Measurements from ENCODE around the gene OSM. TPM values are rescaled to one million over a fixed set of nuclear protein-coding genes. Genes with fewer than 3 reads are reported as not detected.

Gene OSM
- total RNA-seq, 1 experiment from 2014 or later, result not detected

DNA sequence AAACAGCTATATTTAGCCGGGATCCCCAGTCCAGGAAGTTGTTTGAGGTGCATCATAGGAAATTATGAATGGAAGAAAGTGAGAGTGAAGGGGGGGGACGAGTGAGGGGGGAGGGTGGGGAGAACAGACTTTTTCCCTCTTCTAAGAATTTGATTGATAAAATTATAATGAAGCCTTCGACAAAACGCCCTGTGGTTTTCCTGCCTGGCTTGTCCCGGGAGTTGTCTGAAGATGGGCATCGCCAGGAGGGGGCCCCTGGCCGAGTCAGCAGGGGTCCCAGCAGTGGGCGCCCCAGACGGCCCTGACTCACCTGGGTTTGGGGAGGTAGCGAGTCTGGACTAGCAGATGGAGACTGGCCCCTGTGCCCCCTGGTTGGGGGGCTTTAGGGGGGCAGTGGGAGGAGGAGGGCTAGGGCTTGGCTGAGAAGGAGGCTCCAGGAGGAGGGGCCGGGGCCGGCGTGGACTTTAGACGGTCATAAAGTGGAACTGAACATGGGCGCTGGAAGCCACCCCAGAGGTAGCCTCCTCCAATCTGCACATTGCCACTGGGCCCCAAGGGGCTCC lies 19.8 kb downstream of the OSM start:
- Histone ChIP-seq H3K27ac (ENCODE audit: low read depth, low read length) (peak overlapping the region; percentile 85), H3K4me1 (ENCODE audit: control insufficient read depth in 1 of 2, insufficient read depth in 2 of 2, low read length in 2 of 2) (peaks cover 52 to 100% of the 10 kb centered on the region in 2 experiments), H3K4me3 (replicated peaks in 1 of 2; ENCODE audit: low read depth in 1 of 2, low read length in 2 of 2) (peak overlapping the region; percentile 11 to 36; a peak in 3 of 4 replicates)

DNA sequence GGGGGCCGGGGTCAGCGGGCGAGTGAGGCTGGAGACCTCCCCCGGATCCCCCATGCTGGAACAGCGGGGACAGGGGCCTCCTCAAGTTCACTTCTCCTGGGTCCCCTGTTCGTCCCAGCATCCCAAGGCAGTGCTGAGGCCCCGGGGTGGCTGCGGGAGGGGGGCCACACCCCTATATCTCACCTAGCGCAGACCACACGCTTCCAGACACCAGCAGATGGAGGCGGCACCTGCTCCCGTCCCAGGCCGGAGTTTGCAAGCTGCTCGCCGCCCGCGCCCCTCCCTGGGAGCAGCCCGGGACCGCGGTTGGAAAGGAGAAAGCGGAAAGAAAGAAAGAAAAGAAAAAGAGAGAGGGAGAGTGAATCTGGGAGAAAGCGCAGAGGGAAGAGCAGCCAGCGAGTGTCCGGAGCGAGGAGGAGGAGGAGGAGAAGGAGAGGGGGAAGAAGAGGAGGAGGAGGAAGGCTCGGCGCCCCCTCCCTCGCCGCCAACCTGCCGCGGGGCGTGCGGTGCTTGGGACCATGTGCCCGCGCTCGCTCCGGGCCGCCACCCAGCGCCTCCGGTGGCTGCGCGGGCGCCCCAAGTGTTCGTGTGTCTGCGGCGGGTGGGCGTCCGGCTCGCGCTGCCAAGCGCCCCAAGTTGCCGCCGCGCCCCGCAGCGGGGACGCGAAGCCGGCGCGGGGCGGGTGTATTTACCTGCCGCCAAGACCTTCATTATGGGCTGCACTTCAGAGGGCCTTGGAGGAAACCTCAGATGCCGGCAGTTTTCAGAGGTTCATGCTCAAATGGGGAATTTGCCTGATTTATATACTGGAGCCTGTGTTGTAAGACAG lies 20.5 kb downstream of the OSM start, which contains the start of gene LIF:
Gene LIF (minus strand): TSS at position 775 of the 829 bp plus-strand sequence. CDS start 64 bp downstream, at position 711.
- intact Hi-C loops (cut with micrococcal nuclease), result no loop called here
- TF ChIP-seq EZH2phosphoT487 (IDR thresholded peaks at IDR 0.05; ENCODE audit: borderline replicate concordance), result no peak
- TF ChIP-seq POLR2AphosphoS5 (IDR thresholded peaks at IDR 0.05; ENCODE audit: low read depth, low read length), result peak; percentile 51; the same call in 1 of the 2 replicates
- TF ChIP-seq, protein P1, sequence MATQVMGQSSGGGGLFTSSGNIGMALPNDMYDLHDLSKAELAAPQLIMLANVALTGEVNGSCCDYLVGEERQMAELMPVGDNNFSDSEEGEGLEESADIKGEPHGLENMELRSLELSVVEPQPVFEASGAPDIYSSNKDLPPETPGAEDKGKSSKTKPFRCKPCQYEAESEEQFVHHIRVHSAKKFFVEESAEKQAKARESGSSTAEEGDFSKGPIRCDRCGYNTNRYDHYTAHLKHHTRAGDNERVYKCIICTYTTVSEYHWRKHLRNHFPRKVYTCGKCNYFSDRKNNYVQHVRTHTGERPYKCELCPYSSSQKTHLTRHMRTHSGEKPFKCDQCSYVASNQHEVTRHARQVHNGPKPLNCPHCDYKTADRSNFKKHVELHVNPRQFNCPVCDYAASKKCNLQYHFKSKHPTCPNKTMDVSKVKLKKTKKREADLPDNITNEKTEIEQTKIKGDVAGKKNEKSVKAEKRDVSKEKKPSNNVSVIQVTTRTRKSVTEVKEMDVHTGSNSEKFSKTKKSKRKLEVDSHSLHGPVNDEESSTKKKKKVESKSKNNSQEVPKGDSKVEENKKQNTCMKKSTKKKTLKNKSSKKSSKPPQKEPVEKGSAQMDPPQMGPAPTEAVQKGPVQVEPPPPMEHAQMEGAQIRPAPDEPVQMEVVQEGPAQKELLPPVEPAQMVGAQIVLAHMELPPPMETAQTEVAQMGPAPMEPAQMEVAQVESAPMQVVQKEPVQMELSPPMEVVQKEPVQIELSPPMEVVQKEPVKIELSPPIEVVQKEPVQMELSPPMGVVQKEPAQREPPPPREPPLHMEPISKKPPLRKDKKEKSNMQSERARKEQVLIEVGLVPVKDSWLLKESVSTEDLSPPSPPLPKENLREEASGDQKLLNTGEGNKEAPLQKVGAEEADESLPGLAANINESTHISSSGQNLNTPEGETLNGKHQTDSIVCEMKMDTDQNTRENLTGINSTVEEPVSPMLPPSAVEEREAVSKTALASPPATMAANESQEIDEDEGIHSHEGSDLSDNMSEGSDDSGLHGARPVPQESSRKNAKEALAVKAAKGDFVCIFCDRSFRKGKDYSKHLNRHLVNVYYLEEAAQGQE (IDR thresholded peaks at IDR 0.05; ENCODE audit: low read depth), result no peak
- TF ChIP-seq, protein P2, sequence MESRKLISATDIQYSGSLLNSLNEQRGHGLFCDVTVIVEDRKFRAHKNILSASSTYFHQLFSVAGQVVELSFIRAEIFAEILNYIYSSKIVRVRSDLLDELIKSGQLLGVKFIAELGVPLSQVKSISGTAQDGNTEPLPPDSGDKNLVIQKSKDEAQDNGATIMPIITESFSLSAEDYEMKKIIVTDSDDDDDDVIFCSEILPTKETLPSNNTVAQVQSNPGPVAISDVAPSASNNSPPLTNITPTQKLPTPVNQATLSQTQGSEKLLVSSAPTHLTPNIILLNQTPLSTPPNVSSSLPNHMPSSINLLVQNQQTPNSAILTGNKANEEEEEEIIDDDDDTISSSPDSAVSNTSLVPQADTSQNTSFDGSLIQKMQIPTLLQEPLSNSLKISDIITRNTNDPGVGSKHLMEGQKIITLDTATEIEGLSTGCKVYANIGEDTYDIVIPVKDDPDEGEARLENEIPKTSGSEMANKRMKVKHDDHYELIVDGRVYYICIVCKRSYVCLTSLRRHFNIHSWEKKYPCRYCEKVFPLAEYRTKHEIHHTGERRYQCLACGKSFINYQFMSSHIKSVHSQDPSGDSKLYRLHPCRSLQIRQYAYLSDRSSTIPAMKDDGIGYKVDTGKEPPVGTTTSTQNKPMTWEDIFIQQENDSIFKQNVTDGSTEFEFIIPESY (IDR thresholded peaks at IDR 0.05; ENCODE audit: extremely low read depth, insufficient replicate concordance, low read length), result no peak
- TF ChIP-seq JUND (IDR thresholded peaks at IDR 0.05), result no peak
- TF ChIP-seq TCF7L2 (IDR thresholded peaks at IDR 0.05; ENCODE audit: borderline replicate concordance, extremely low read depth, insufficient read depth, insufficient read length), result no peak
- Histone ChIP-seq H4K20me1 (ENCODE audit: insufficient read depth) (no peaks in the 10 kb centered on the region), H2AFZ (ENCODE audit: low read depth, low read length, poor library complexity, severe bottlenecking) (no peak within 1 kb of the TSS), H3K9me3 (ENCODE audit: control insufficient read depth in 1 of 2, insufficient read depth in 1 of 2, low read depth in 1 of 2, low read length in 2 of 2) (no peaks in the 10 kb centered on the region), H3K9ac (ENCODE audit: low read length) (peak within 1 kb of the TSS; percentile 84), H3K27me3 (ENCODE audit: insufficient read depth, low read length) (no peaks in the 10 kb centered on the region), H3K4me3 (replicated peaks in 1 of 2; ENCODE audit: low read depth in 1 of 2, low read length in 2 of 2) (peak within 1 kb of the TSS; percentile 30 to 36), H3K27ac (ENCODE audit: low read depth, low read length) (peak within 1 kb of the TSS; percentile 85), H3K4me2 (ENCODE audit: low read length) (peak within 1 kb of the TSS; percentile 96), H3K4me1 (ENCODE audit: control insufficient read depth in 1 of 2, insufficient read depth in 2 of 2, low read length in 2 of 2) (peaks cover 45 to 100% of the 10 kb centered on the region in 2 experiments), H3K36me3 (ENCODE audit: control insufficient read depth in 1 of 2, insufficient read depth in 2 of 2, low read length in 2 of 2) (peaks cover 4 to 32% of the 10 kb centered on the region in 2 experiments; a peak in 3 of 4 replicates), H3K9me2 (ENCODE audit: insufficient read depth) (no peaks in the 10 kb centered on the region), H3K79me2 (ENCODE audit: insufficient read depth, low read length) (peaks cover 79% of the 10 kb centered on the region)
- POLR2A ChIA-PET, result interaction anchor here (0.6 to 0.7 kb wide), 3 partner anchors 42 to 493 kb away, joined by 3 to 9 read pairs (median 5); no protein-coding TSS in a partner anchor
- CTCF ChIA-PET, result no interaction called here
- DNase-seq (ENCODE audit: low read depth, low spot score) (no peak), ATAC-seq (peak; percentile 5)
- RAD21 ChIA-PET (ENCODE audit: low non-redundant PET in 1 of 2, low total read pairs in 2 of 2, uncharacterized antibody in 2 of 2, unreplicated experiment in 2 of 2), result no interaction called here
- no TSS peak for BruUV-seq (replicated peaks)

More for the DNA sequence above, 19.8 kb downstream of the OSM start:
- CTCF ChIA-PET, result no interaction called here
- Histone ChIP-seq H4K20me1 (ENCODE audit: insufficient read depth) (no peaks in the 10 kb centered on the region), H3K4me2 (ENCODE audit: low read length) (peak overlapping the region; percentile 96), H3K9me3 (ENCODE audit: control insufficient read depth in 1 of 2, insufficient read depth in 1 of 2, low read depth in 1 of 2, low read length in 2 of 2) (no peaks in the 10 kb centered on the region), H3K79me2 (ENCODE audit: insufficient read depth, low read length) (peaks cover 86% of the 10 kb centered on the region), H3K36me3 (ENCODE audit: control insufficient read depth in 1 of 2, insufficient read depth in 2 of 2, low read length in 2 of 2) (peaks cover 4 to 30% of the 10 kb centered on the region in 2 experiments; a peak in 3 of 4 replicates), H2AFZ (ENCODE audit: low read depth, low read length, poor library complexity, severe bottlenecking) (no peak overlapping the region), H3K9ac (ENCODE audit: low read length) (peak overlapping the region; percentile 84), H3K27me3 (ENCODE audit: insufficient read depth, low read length) (no peaks in the 10 kb centered on the region), H3K9me2 (ENCODE audit: insufficient read depth) (no peaks in the 10 kb centered on the region)
- DNase-seq (ENCODE audit: low read depth, low spot score), result no peak
- RAD21 ChIA-PET (ENCODE audit: low non-redundant PET in 1 of 2, low total read pairs in 2 of 2, uncharacterized antibody in 2 of 2, unreplicated experiment in 2 of 2), result no interaction called here
- peak; percentile 13; the same call in 1 of the 2 replicates for ATAC-seq
- TSS peak; percentile 58 for BruUV-seq (replicated peaks)
- TF ChIP-seq POLR2AphosphoS5 (IDR thresholded peaks at IDR 0.05; ENCODE audit: low read depth, low read length), result peak; percentile 50; the same call in 1 of the 2 replicates
- TF ChIP-seq CBX3 (IDR thresholded peaks at IDR 0.05; ENCODE audit: low read depth), result no peak
- intact Hi-C loops (cut with micrococcal nuclease), result no loop called here
- POLR2A ChIA-PET, result interaction anchor here (0.6 to 0.7 kb wide), 3 partner anchors 43 to 493 kb away, joined by 3 to 9 read pairs (median 5); no protein-coding TSS in a partner anchor

All from HCT116 (cell line).